Measurements from ENCODE around the gene EBF4.

DNA sequence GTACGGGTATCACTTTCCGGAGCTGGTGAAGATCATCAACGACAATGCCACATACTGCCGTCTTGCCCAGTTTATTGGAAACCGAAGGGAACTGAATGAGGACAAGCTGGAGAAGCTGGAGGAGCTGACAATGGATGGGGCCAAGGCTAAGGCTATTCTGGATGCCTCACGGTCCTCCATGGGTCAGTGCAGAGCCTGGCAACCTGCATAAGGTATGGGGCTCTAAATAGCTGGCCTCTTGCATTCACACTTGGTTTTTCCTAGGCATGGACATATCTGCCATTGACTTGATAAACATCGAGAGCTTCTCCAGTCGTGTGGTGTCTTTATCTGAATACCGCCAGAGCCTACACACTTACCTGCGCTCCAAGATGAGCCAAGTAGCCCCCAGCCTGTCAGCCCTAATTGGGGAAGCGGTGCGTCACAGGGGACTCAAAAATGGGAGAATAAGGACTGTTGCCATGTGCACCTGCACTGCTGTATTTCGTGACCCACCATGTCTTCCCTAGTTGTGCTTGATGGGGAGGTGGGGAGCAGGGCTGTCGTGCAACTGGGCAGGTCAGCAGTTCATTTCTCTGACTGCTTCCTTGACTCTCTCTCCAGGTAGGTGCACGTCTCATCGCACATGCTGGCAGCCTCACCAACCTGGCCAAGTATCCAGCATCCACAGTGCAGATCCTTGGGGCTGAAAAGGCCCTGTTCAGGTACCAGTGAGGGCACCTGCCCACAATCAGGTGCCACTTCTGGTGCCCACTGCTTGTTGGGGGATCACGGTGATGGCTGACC, 37.1 kb upstream of the EBF4 start:
- TF ChIP-seq POLR2AphosphoS5 (IDR thresholded peaks at IDR 0.05) (no peak), POLR2A (IDR thresholded peaks at IDR 0.05) (no peak)
- TF ChIP-seq, protein P1, sequence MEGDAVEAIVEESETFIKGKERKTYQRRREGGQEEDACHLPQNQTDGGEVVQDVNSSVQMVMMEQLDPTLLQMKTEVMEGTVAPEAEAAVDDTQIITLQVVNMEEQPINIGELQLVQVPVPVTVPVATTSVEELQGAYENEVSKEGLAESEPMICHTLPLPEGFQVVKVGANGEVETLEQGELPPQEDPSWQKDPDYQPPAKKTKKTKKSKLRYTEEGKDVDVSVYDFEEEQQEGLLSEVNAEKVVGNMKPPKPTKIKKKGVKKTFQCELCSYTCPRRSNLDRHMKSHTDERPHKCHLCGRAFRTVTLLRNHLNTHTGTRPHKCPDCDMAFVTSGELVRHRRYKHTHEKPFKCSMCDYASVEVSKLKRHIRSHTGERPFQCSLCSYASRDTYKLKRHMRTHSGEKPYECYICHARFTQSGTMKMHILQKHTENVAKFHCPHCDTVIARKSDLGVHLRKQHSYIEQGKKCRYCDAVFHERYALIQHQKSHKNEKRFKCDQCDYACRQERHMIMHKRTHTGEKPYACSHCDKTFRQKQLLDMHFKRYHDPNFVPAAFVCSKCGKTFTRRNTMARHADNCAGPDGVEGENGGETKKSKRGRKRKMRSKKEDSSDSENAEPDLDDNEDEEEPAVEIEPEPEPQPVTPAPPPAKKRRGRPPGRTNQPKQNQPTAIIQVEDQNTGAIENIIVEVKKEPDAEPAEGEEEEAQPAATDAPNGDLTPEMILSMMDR (IDR thresholded peaks at IDR 0.05): no peak
